H9 (cell line): ENCODE results near the gene PHEX. TPM values are rescaled to one million over a fixed set of nuclear protein-coding genes. Genes with fewer than 3 reads are reported as not detected.

Source experiments
- DNase-seq: peaks from one replicate; pipeline ENCODE4 v3.0.0-alpha.2; 2017
- H2AFZ ChIP-seq: one replicate; pipeline ENCODE4 v1.6.1; 2013; ENCODE audit warnings: mild to moderate bottlenecking, low read length, control low read depth, moderate library complexity
- H2AK5ac ChIP-seq: 2 replicates; pipeline ENCODE4 v1.6.1; 2013; ENCODE audit warnings: low read length, control low read depth, mixed read lengths; ENCODE audit not compliant: insufficient read length
- H2BK120ac ChIP-seq: one replicate; pipeline ENCODE4 v1.6.1; 2013; ENCODE audit warnings: low read depth, mild to moderate bottlenecking, low read length, control low read depth, inconsistent platforms; ENCODE audit not compliant: poor library complexity, severe bottlenecking
- H2BK12ac ChIP-seq: 2 replicates; pipeline ENCODE4 v1.6.1; 2013; ENCODE audit warnings: low read length, control low read depth, mixed read lengths, low read depth; ENCODE audit not compliant: insufficient read length
- H2BK15ac ChIP-seq: 2 replicates; pipeline ENCODE4 v1.6.1; 2013; ENCODE audit warnings: low read depth, low read length, control low read depth
- H2BK20ac ChIP-seq: one replicate; pipeline ENCODE4 v1.6.1; 2013; ENCODE audit warnings: low read depth, mild to moderate bottlenecking, low read length, control low read depth, inconsistent platforms; ENCODE audit not compliant: poor library complexity, severe bottlenecking
- H2BK5ac ChIP-seq: 2 replicates; pipeline ENCODE4 v1.6.1; 2013; ENCODE audit warnings: low read length, control low read depth, mixed read lengths; ENCODE audit not compliant: insufficient read length
- H3K14ac ChIP-seq: 2 replicates; pipeline ENCODE4 v1.6.1; 2013; ENCODE audit warnings: low read length, control low read depth; ENCODE audit not compliant: insufficient read depth
- H3K18ac ChIP-seq: 2 replicates; pipeline ENCODE4 v1.6.1; 2013; ENCODE audit warnings: low read depth, mild to moderate bottlenecking, mixed read lengths, low read length, control low read depth; ENCODE audit not compliant: insufficient read length
- H3K23ac ChIP-seq: 2 replicates; pipeline ENCODE4 v1.6.1; 2013; ENCODE audit warnings: low read length, control low read depth, mixed read lengths, low read depth; ENCODE audit not compliant: insufficient read length
- H3K23me2 ChIP-seq: 2 replicates; pipeline ENCODE4 v1.6.1; 2013; ENCODE audit warnings: low read depth, mild to moderate bottlenecking, mixed read lengths, low read length, control low read depth; ENCODE audit not compliant: insufficient read length, poor library complexity, severe bottlenecking
- H3K27ac ChIP-seq: 2 replicates; pipeline ENCODE4 v1.5.1; 2013; ENCODE audit warnings: low read length, control low read depth, mixed read lengths, low read depth; ENCODE audit not compliant: insufficient read length
- H3K27me3 ChIP-seq: 2 replicates; pipeline ENCODE4 v1.6.1; 2013; ENCODE audit warnings: low read length, control low read depth, inconsistent platforms; ENCODE audit not compliant: insufficient read depth
- H3K4ac ChIP-seq: 2 replicates; pipeline ENCODE4 v1.6.1; 2013; ENCODE audit warnings: low read depth, mild to moderate bottlenecking, control low read depth, inconsistent platforms, low read length, moderate library complexity
- H3K4me1 ChIP-seq: 2 replicates; pipeline ENCODE4 v1.6.1; 2013; ENCODE audit warnings: low read length, control low read depth, inconsistent platforms; ENCODE audit not compliant: insufficient read depth
- H3K4me2 ChIP-seq: 2 replicates; pipeline ENCODE4 v1.6.1; 2013; ENCODE audit warnings: low read length, control low read depth, mixed read lengths; ENCODE audit not compliant: insufficient read length, insufficient read depth
- H3K56ac ChIP-seq: 2 replicates; pipeline ENCODE4 v1.6.1; 2013; ENCODE audit warnings: low read depth, mild to moderate bottlenecking, mixed read lengths, low read length, control low read depth; ENCODE audit not compliant: insufficient read length
- H3K79me1 ChIP-seq: 2 replicates; pipeline ENCODE4 v1.6.1; 2013; ENCODE audit warnings: low read depth, mild to moderate bottlenecking, moderate library complexity, low read length, control low read depth, inconsistent platforms; ENCODE audit not compliant: insufficient read depth, poor library complexity, severe bottlenecking
- H3K79me2 ChIP-seq: 2 replicates; pipeline ENCODE4 v1.6.1; 2013; ENCODE audit warnings: low read length, control low read depth, inconsistent platforms; ENCODE audit not compliant: insufficient read depth
- H3K9ac ChIP-seq: 2 replicates; pipeline ENCODE4 v1.6.1; 2013; ENCODE audit warnings: low read length, control low read depth, mixed read lengths; ENCODE audit not compliant: insufficient read length; ENCODE audit errors: extremely low read depth
- H3K9me3 ChIP-seq: one replicate; pipeline ENCODE4 v1.6.1; 2013; ENCODE audit warnings: low read depth, low read length, inconsistent platforms; ENCODE audit not compliant: control insufficient read depth
- H3T11ph ChIP-seq: one replicate; pipeline ENCODE4 v1.6.1; 2013; ENCODE audit warnings: mild to moderate bottlenecking, low read length, control low read depth, inconsistent platforms
- H4K20me1 ChIP-seq: one replicate; pipeline ENCODE4 v1.6.1; 2013; ENCODE audit not compliant: control insufficient read depth, insufficient read length, insufficient read depth
- H4K5ac ChIP-seq: 2 replicates; pipeline ENCODE4 v1.6.1; 2013; ENCODE audit warnings: low read depth, mild to moderate bottlenecking, mixed read lengths, low read length, control low read depth; ENCODE audit not compliant: insufficient read length
- H4K8ac ChIP-seq: replicated peaks from 2 replicates; pipeline ENCODE4 v1.6.1; 2013; ENCODE audit warnings: low read length, control low read depth, mixed read lengths, low read depth; ENCODE audit not compliant: insufficient read length
- H4K91ac ChIP-seq: 2 replicates; pipeline ENCODE4 v1.6.1; 2013; ENCODE audit warnings: low read depth, mild to moderate bottlenecking, moderate library complexity, mixed read lengths, low read length, control low read depth; ENCODE audit not compliant: insufficient read length
- H3K27ac Mint-ChIP-seq, 3 experiments: 2 replicates in 2 of 3; 3 replicates in 1 of 3; pipeline ENCODE4 v1.8.0; 2020 to 2021; ENCODE audit warnings: mixed read lengths in 3 of 3, mild to moderate bottlenecking in 1 of 3, moderate library complexity in 1 of 3
- H3K27me3 Mint-ChIP-seq: 2 replicates; pipeline ENCODE4 v1.8.0; 2021; ENCODE audit warnings: low read depth, mild to moderate bottlenecking, moderate library complexity, mixed read lengths
- H3K36me3 Mint-ChIP-seq, 3 experiments: 2 replicates in 2 of 3; 3 replicates in 1 of 3; pipeline ENCODE4 v1.8.0; 2020 to 2021; ENCODE audit warnings: low read depth in 3 of 3, mixed read lengths in 3 of 3; ENCODE audit not compliant: insufficient read depth in 1 of 3
- H3K4me1 Mint-ChIP-seq, 2 experiments: 2 replicates each; pipeline ENCODE4 v1.8.0; 2020; ENCODE audit warnings: mixed read lengths in 2 of 2
- H3K4me3 Mint-ChIP-seq, 2 experiments: 2 replicates in 1 of 2; 3 replicates in 1 of 2; pipeline ENCODE4 v1.8.0; 2020 to 2021; ENCODE audit warnings: mild to moderate bottlenecking in 2 of 2, mixed read lengths in 2 of 2, moderate library complexity in 1 of 2
- H3K9me3 Mint-ChIP-seq, 2 experiments: 2 replicates in 1 of 2; 3 replicates in 1 of 2; pipeline ENCODE4 v1.8.0; 2020; ENCODE audit warnings: mild to moderate bottlenecking in 2 of 2, mixed read lengths in 2 of 2, moderate library complexity in 1 of 2
- WGBS: extraction: QIAGEN DNeasy Blood & Tissue Kit; methylation state at CpG from one replicate; pipeline ENCODE4 v1.1.7; 2013; ENCODE audit warnings: missing lambda C conversion rate, low lambda C conversion rate, mixed read lengths; ENCODE audit not compliant: insufficient read length; ENCODE audit errors: extremely low coverage; 5-methylcytosine and 5-hydroxymethylcytosine counted together
- total RNA-seq: library from RNA; stranded (reverse); gene quantifications from 2 replicates; pipeline ENCODE4 v1.2.1, GENCODE V29; 2021
- TF ChIP-seq, protein P1 (sequence below): fragments of 200-600 bp; sonication (generic); conservative IDR thresholded peaks from 3 replicates; pipeline ENCODE4 v1.8.0; 2021; ENCODE audit warnings: antibody characterized with exemption, mild to moderate bottlenecking

Gene PHEX
- total RNA-seq, 1 experiment from 2014 or later: 0.11 TPM

DNA sequence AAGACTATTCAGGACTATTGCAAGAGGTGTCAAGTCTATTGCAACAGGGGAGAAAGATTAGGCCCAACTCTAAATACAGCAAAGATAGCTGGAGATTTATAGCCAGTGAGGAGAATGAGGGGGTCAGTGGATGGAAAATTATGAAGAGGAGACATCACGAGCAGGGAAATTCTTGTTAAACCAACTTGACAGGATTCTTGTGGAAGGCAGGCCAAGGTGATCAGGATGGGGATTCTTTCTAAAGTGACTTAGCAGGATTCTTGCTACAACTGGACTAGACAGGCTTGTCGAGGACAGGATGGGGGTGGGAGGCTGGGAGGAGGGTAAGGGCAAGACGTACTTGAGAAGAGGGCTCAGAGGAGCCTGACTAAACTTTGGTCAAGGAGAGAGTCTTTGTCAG, 89.0 kb downstream of the PHEX start:
- H3K4me1 ChIP-seq: no peaks in the 10 kb centered on the region
- no peak overlapping the region for H4K5ac ChIP-seq
- H3K27me3 ChIP-seq: no peaks in the 10 kb centered on the region
- no CpG with 5 or more reads among the region's 3 CpGs for WGBS
- H2AK5ac ChIP-seq: no peak overlapping the region
- no peak overlapping the region; a peak in 1 of 7 replicates for H3K27ac Mint-ChIP-seq
- H3K4me3 Mint-ChIP-seq: no peak overlapping the region
- H4K91ac ChIP-seq: no peak overlapping the region
- no peak overlapping the region for H3K14ac ChIP-seq
- H3K4me1 Mint-ChIP-seq: peaks cover 27% of the 10 kb centered on the region in 2 experiments
- H3K9ac ChIP-seq: no peak overlapping the region
- H3K27me3 Mint-ChIP-seq: no peaks in the 10 kb centered on the region
- H3K36me3 Mint-ChIP-seq: no peaks in the 10 kb centered on the region; a peak in 1 of 7 replicates
- no peak overlapping the region for H3K4ac ChIP-seq
- H2BK20ac ChIP-seq: no peak overlapping the region
- no peak overlapping the region for H3T11ph ChIP-seq
- no peak overlapping the region for H2BK12ac ChIP-seq
- H3K79me2 ChIP-seq: no peaks in the 10 kb centered on the region
- H3K56ac ChIP-seq: no peak overlapping the region
- H3K23me2 ChIP-seq: no peaks in the 10 kb centered on the region
- DNase-seq: no peak
- no peak overlapping the region for H4K8ac ChIP-seq
- H3K79me1 ChIP-seq: no peaks in the 10 kb centered on the region
- H3K27ac ChIP-seq: no peak overlapping the region
- H2AFZ ChIP-seq: no peak overlapping the region
- no peaks in the 10 kb centered on the region for H4K20me1 ChIP-seq
- H2BK5ac ChIP-seq: no peak overlapping the region
- no peak overlapping the region for H3K23ac ChIP-seq
- H2BK15ac ChIP-seq: no peak overlapping the region
- peaks cover 0 to 23% of the 10 kb centered on the region in 2 experiments; a peak in 3 of 5 replicates for H3K9me3 Mint-ChIP-seq
- H2BK120ac ChIP-seq: no peak overlapping the region
- H3K9me3 ChIP-seq: no peaks in the 10 kb centered on the region
- TF ChIP-seq, protein P1, sequence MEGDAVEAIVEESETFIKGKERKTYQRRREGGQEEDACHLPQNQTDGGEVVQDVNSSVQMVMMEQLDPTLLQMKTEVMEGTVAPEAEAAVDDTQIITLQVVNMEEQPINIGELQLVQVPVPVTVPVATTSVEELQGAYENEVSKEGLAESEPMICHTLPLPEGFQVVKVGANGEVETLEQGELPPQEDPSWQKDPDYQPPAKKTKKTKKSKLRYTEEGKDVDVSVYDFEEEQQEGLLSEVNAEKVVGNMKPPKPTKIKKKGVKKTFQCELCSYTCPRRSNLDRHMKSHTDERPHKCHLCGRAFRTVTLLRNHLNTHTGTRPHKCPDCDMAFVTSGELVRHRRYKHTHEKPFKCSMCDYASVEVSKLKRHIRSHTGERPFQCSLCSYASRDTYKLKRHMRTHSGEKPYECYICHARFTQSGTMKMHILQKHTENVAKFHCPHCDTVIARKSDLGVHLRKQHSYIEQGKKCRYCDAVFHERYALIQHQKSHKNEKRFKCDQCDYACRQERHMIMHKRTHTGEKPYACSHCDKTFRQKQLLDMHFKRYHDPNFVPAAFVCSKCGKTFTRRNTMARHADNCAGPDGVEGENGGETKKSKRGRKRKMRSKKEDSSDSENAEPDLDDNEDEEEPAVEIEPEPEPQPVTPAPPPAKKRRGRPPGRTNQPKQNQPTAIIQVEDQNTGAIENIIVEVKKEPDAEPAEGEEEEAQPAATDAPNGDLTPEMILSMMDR: no peak
- no peak overlapping the region for H3K4me2 ChIP-seq
- H3K18ac ChIP-seq: no peak overlapping the region
